Upper lobe of right lung (tissue), 1 donor: ENCODE measurements around the gene RPS27. TPM values are rescaled to one million over a fixed set of nuclear protein-coding genes. Genes with fewer than 3 reads are reported as not detected.
"Not testable (repeated sequence)": the region's sequence is repeated elsewhere in the genome, so short reads cannot be mapped to it uniquely, and the experiment has no call there.

Source experiments
- ATAC-seq: fragments of 200-7000 bp; cut with Tn5 transposase; one replicate; pipeline ENCODE4 v1.9.1; 2020; ENCODE audit warnings: mild to moderate bottlenecking, moderate library complexity
- DNase-seq: peaks from one replicate; pipeline ENCODE4 v3.0.0-alpha.2; 2020
- H3K27ac ChIP-seq: fragments of 200-600 bp; one replicate; pipeline ENCODE4 v1.8.0; 2022
- H3K27me3 ChIP-seq: fragments of 200-600 bp; one replicate; pipeline ENCODE4 v1.8.0; 2022; ENCODE audit warnings: mild to moderate bottlenecking
- H3K36me3 ChIP-seq: fragments of 200-600 bp; one replicate; pipeline ENCODE4 v1.8.0; 2022
- H3K4me1 ChIP-seq: fragments of 200-600 bp; one replicate; pipeline ENCODE4 v1.8.0; 2022
- H3K4me3 ChIP-seq: fragments of 200-600 bp; one replicate; pipeline ENCODE4 v1.8.0; 2022; ENCODE audit warnings: mild to moderate bottlenecking
- H3K9me3 ChIP-seq: fragments of 200-600 bp; one replicate; pipeline ENCODE4 v1.8.0; 2022
- CTCF ChIP-seq: fragments of 200-600 bp; IDR thresholded peaks from one replicate; pipeline ENCODE4 v1.8.0; 2022; ENCODE audit warnings: antibody characterized with exemption
- intact Hi-C: fragments of 100-400 bp; cut with DNase I; formaldehyde crosslinking; loops from one replicate; pipeline ENCODE4 v1.11.0; 2022
- total RNA-seq: library from RNA; stranded (reverse); fragmentation: NEBNext Ultra II Directional; extraction: Animal tissue kit (Norgen Biotek cat#: 25700); gene quantifications from one replicate; pipeline ENCODE4 v1.2.1, GENCODE V29; 2021
- donor health status: DM: no; HTN: yes; CAD: no; lungs with severe emphysema.

Gene RPS27
- total RNA-seq, 1 donor from 2014 or later = 1,693 TPM

- peak; percentile 95 for DNase-seq
- TF ChIP-seq CTCF = no peak
- Histone ChIP-seq H3K4me3 (peak within 1 kb of the TSS; percentile 100), H3K36me3 (peaks cover 47% of the 10 kb centered on the region), H3K9me3 (no peaks in the 10 kb centered on the region), H3K27ac (peak within 1 kb of the TSS; percentile 95), H3K27me3 (no peaks in the 10 kb centered on the region), H3K4me1 (peaks cover 17% of the 10 kb centered on the region)
- peak; percentile 97 for ATAC-seq
- intact Hi-C loops = no loop called here
These were observed 13.0 kb upstream of the RPS27 start, which contains the start of gene JTB for GRCh38 chr1:153977250-153978240. JTB (minus strand) TSS chr1:153977674; CDS start chr1:153977252, 422 bp downstream.

- Histone ChIP-seq H3K4me1 (peaks cover 17% of the 10 kb centered on the region), H3K4me3 (peak overlapping the region; percentile 100), H3K36me3 (peaks cover 53% of the 10 kb centered on the region), H3K27ac (peak overlapping the region; percentile 95), H3K9me3 (no peaks in the 10 kb centered on the region), H3K27me3 (no peaks in the 10 kb centered on the region)
- TF ChIP-seq CTCF = no peak
- ATAC-seq (no peak), DNase-seq (no peak)
- intact Hi-C loops = no loop called here
These were observed 12.2 kb upstream of the RPS27 start for GRCh38 chr1:153978274-153978909.

- H3K36me3 ChIP-seq = peaks cover 49% of the 10 kb centered on the region
- ATAC-seq, intact Hi-C loops, H3K9me3 ChIP-seq, H3K27me3 ChIP-seq, DNase-seq, H3K27ac ChIP-seq, H3K4me3 ChIP-seq: not testable (repeated sequence)
- H3K4me1 ChIP-seq = peaks cover 17% of the 10 kb centered on the region
These were observed 11.5 kb upstream of the RPS27 start for GRCh38 chr1:153979091-153979490.

- H3K27ac ChIP-seq, intact Hi-C loops, H3K9me3 ChIP-seq, H3K27me3 ChIP-seq, ATAC-seq, H3K4me3 ChIP-seq, DNase-seq: not testable (repeated sequence)
- Histone ChIP-seq H3K4me1 (peaks cover 14% of the 10 kb centered on the region), H3K36me3 (peaks cover 25% of the 10 kb centered on the region)
These were observed 8.8 kb upstream of the RPS27 start for GRCh38 chr1:153981735-153982134.

GRCh38 chr1:153984123-153984894 lies 6.3 kb upstream of the RPS27 start:
- no peaks in the 10 kb centered on the region for H3K27me3 ChIP-seq
- H3K9me3 ChIP-seq = no peaks in the 10 kb centered on the region
- peak overlapping the region; percentile 74 for H3K4me3 ChIP-seq
- H3K36me3 ChIP-seq = peaks cover 20% of the 10 kb centered on the region
- H3K4me1 ChIP-seq = peaks cover 10% of the 10 kb centered on the region
- H3K27ac ChIP-seq = peak overlapping the region; percentile 40
- DNase-seq (no peak), ATAC-seq (no peak)
- TF ChIP-seq CTCF = no peak
- intact Hi-C loops = no loop called here

- intact Hi-C loops = loop anchor here (5.0 kb wide), 1 partner anchor 188 kb away; no protein-coding TSS in a partner anchor
- DNase-seq (no peak), ATAC-seq (peak; percentile 4)
- Histone ChIP-seq H3K27ac (peak overlapping the region; percentile 40), H3K36me3 (peaks cover 20% of the 10 kb centered on the region), H3K9me3 (no peaks in the 10 kb centered on the region), H3K4me3 (peak overlapping the region; percentile 74), H3K27me3 (no peaks in the 10 kb centered on the region), H3K4me1 (peaks cover 14% of the 10 kb centered on the region)
- no peak for TF ChIP-seq CTCF
These were observed 5.1 kb upstream of the RPS27 start for GRCh38 chr1:153985341-153985912.
